Thoracic aorta (tissue), 2 donors: Measurements from ENCODE around the gene PLOD1. TPM values are rescaled to one million over a fixed set of nuclear protein-coding genes. Genes with fewer than 3 reads are reported as not detected.
"Not testable (repeated sequence)": the region's sequence is repeated elsewhere in the genome, so short reads cannot be mapped to it uniquely, and the experiment has no call there.

Experiments used
- ATAC-seq: fragments of 150-250 bp; one replicate; pipeline ENCODE4 v1.8.0; 2017; ENCODE audit warnings: low read depth; ENCODE audit not compliant: insufficient number of reproducible peaks, low FRiP score
- DNase-seq: peaks from one replicate; pipeline ENCODE4 v3.0.0-alpha.2; 2020; ENCODE audit warnings: low spot score
- H3K27ac ChIP-seq, 2 donors: fragments of 200-600 bp; sonication (generic); 1 replicate in 1 of 2; 2 replicates in 1 of 2; pipeline ENCODE4 v1.5.1; 2016; ENCODE audit warnings: mild to moderate bottlenecking in 2 of 2, moderate library complexity in 2 of 2
- H3K27me3 ChIP-seq: fragments of 200-600 bp; sonication (generic); replicated peaks from 2 replicates; pipeline ENCODE4 v1.6.0; 2016; ENCODE audit warnings: mild to moderate bottlenecking; ENCODE audit not compliant: insufficient read depth
- H3K36me3 ChIP-seq: fragments of 200-600 bp; sonication (generic); one replicate; pipeline ENCODE4 v1.5.1; 2016
- H3K4me1 ChIP-seq, 2 donors: fragments of 200-600 bp; sonication (generic); 1 replicate in 1 of 2; 2 replicates in 1 of 2; pipeline versions ENCODE4 v1.5.1 to v1.6.0; 2016; ENCODE audit warnings: low read depth in 2 of 2, mild to moderate bottlenecking in 1 of 2; ENCODE audit not compliant: control insufficient read depth in 1 of 2
- H3K4me3 ChIP-seq: fragments of 200-600 bp; sonication (generic); 2 replicates; pipeline ENCODE4 v1.5.1; 2016; ENCODE audit warnings: mild to moderate bottlenecking
- H3K9me3 ChIP-seq: fragments of 200-600 bp; sonication (generic); 2 replicates; pipeline ENCODE4 v1.5.1; 2016
- total RNA-seq, 2 donors: library from RNA; depleted of rRNA; stranded (reverse); fragments of >200 nt; gene quantifications; one replicate each; pipeline versions ENCODE4 v1.1.0 to v1.2.3, GENCODE V29; 2016
- TF ChIP-seq, protein P1 (sequence below): fragments of 200-600 bp; sonication (generic); IDR thresholded peaks from one replicate; pipeline ENCODE4 v1.5.1; 2019; ENCODE audit warnings: antibody characterized with exemption

PLOD1 gene
- total RNA-seq, 2 donors from 2014 or later = 71.3 to 123 TPM

DNA sequence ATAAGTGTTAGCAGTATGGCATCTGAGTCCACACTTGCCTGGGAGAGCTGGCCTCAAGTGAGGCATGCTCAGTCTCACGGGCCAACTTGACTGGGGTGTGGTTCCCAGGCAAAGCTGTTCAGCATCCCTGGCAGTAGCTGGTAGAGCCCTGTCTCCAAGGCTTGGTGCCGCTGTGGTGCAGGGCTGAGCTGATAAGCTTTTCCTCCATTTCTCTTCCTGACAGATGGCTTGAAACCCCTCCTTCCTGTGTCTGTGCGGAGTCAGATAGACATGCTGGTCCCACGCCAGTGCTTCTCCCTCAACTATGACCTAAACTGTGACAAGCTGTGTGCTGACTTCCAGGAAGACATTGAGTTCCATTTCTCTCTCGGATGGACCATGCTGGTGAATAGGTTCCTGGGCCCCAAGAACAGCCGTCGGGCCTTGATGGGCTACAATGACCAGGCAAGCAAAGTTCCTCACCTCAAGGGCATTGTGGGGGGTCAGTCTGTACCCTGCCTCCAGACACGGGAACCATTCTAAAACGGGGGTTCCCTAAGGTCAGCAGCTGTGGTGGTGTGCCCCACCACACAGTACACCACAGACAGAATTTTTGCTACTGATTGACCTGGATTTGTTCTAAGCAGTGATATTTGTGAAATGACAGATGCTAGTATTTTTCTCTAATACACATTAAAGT lies 71.1 kb downstream of the PLOD1 start:
- H3K27ac ChIP-seq = no peak overlapping the region
- no peaks in the 10 kb centered on the region for H3K9me3 ChIP-seq
- ATAC-seq (no peak), DNase-seq (no peak)
- H3K27me3 ChIP-seq = no peaks in the 10 kb centered on the region
- H3K36me3 ChIP-seq = peaks cover 83% of the 10 kb centered on the region
- H3K4me3 ChIP-seq = no peak overlapping the region
- TF ChIP-seq, protein P1, sequence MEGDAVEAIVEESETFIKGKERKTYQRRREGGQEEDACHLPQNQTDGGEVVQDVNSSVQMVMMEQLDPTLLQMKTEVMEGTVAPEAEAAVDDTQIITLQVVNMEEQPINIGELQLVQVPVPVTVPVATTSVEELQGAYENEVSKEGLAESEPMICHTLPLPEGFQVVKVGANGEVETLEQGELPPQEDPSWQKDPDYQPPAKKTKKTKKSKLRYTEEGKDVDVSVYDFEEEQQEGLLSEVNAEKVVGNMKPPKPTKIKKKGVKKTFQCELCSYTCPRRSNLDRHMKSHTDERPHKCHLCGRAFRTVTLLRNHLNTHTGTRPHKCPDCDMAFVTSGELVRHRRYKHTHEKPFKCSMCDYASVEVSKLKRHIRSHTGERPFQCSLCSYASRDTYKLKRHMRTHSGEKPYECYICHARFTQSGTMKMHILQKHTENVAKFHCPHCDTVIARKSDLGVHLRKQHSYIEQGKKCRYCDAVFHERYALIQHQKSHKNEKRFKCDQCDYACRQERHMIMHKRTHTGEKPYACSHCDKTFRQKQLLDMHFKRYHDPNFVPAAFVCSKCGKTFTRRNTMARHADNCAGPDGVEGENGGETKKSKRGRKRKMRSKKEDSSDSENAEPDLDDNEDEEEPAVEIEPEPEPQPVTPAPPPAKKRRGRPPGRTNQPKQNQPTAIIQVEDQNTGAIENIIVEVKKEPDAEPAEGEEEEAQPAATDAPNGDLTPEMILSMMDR = no peak
- no peaks in the 10 kb centered on the region for H3K4me1 ChIP-seq

DNA sequence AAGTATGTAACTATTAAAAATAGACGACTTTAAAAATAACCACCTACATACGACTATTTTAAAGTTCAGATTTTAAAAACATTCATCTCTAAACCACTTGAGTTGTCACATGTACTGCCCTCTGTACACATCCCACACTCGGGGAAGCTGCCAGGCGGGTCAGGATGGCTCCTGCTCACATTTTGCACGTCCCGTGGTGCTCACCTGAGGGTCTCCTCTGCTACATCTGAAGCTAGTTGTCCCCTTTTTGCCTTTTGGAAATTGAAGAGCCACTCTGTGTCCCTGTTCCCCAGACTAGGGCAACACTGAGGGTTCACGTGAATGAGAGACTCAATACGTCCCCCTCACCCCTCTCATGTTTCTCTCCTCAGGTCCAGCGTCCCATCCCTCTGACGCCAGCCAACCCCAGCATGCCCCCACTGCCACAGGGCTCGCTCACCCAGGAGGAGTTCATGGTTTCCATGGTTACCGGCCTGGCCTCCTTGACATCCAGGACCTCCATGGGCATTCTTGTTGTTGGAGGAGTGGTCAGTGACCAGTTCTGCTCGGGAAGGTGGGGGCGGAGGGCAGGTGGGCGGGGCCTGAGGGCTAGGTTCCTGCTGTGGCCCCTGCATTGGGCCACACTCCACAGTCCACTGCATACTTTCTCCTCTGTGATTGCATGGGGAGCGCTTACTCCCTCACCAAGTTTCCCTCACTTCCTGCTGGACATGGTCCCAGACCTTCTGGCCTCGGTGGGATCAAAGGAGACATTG lies 71.8 kb downstream of the PLOD1 start:
- TF ChIP-seq, protein P1 = no peak
- H3K9me3 ChIP-seq = no peaks in the 10 kb centered on the region
- no peak overlapping the region for H3K27ac ChIP-seq
- H3K27me3 ChIP-seq = no peaks in the 10 kb centered on the region
- DNase-seq (no peak), ATAC-seq (no peak)
- H3K4me3 ChIP-seq = no peak overlapping the region
- peaks cover 83% of the 10 kb centered on the region for H3K36me3 ChIP-seq
- no peaks in the 10 kb centered on the region for H3K4me1 ChIP-seq

DNA sequence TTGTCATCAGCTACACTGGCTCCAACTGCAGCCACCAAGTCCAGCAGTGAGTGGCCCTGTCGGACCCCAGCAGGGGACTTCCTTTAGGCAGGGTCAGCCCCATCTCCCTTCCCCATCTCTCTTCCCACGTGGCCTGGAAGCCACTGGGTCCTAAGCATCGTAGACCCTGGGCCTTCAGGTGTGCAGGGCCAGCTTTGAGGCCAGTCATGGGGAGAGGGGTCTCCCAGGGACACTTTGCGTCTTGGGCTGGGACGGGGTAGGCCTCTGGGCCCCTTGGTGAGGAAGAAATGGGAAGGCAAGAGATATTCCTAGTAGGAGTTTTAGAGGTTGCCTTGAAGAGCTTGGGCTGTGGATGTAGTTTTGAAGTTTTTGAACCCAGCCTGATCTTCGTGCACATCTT lies 72.7 kb downstream of the PLOD1 start:
- TF ChIP-seq, protein P1 = no peak
- peaks cover 82% of the 10 kb centered on the region for H3K36me3 ChIP-seq

DNA sequence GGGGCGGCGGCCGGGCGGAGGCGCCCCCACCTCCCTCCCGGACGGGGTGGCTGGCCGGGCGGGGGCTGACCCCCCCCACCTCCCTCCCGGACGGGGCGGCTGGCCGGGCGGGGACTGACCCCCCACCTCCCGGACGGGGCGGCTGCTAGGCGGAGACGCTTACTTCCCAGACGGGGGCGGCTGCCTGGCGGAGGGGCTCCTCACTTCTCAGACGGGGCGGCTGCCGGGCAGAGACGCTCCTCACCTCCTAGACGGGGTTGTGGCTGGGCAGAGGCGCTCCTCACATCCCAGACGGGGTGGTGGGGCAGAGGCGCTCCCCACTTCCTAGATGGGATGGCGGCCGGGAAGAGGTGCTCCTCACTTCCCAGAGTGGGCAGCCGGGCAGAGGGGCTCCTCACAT lies 73.8 kb downstream of the PLOD1 start:
- not testable (repeated sequence) for H3K27ac ChIP-seq

More for the DNA sequence above, 72.7 kb downstream of the PLOD1 start:
- Histone ChIP-seq H3K9me3 (no peaks in the 10 kb centered on the region), H3K4me1 (no peaks in the 10 kb centered on the region), H3K4me3 (no peak overlapping the region), H3K27me3 (no peaks in the 10 kb centered on the region), H3K27ac (no peak overlapping the region)
- DNase-seq = no peak
- ATAC-seq = no peak

DNA sequence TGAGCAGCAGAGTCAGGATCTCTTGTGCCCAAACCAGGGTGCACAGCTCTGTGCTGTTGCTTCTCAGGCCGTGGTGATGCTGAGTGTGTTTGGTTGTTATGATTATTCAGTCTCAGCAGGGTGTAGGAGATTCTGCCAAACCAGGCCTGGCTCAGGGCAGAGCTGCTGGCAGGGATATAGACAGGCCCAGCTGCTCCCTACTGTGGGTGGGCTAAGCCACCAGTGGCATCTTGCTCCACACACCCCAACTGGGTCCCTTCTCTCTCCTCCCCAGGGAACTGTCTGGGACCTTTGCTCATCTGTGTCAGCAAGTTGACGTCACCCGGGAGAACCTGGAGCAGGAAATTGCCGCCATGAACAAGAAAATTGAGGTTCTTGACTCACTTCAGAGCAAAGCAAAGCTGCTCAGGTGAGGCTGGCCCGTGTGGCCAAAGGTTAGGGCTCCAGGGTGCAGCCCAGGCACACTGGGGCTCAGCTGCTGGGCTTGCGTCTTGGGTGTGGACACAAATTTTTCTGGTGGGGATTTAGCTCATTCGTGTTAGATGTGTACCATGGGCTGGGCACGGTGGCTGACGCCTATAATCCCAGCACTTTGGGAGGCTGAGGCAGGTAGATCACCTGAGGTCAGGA lies 74.9 kb downstream of the PLOD1 start:
- Histone ChIP-seq H3K36me3 (peaks cover 63% of the 10 kb centered on the region), H3K4me1 (no peaks in the 10 kb centered on the region), H3K9me3 (no peaks in the 10 kb centered on the region), H3K4me3 (no peak overlapping the region), H3K27me3 (no peaks in the 10 kb centered on the region), H3K27ac (no peak overlapping the region)
- ATAC-seq (no peak), DNase-seq (no peak)
- TF ChIP-seq, protein P1 = no peak

More for the DNA sequence above, 73.8 kb downstream of the PLOD1 start:
- DNase-seq, H3K27me3 ChIP-seq, H3K9me3 ChIP-seq, ATAC-seq, H3K4me3 ChIP-seq, H3K4me1 ChIP-seq: not testable (repeated sequence)
- peaks cover 73% of the 10 kb centered on the region for H3K36me3 ChIP-seq
